ENCODE data around the gene DPF3. TPM values are rescaled to one million over a fixed set of nuclear protein-coding genes. Genes with fewer than 3 reads are reported as not detected.

DPF3 gene
- not detected in 2 replicates for total RNA-seq (2014; rRNA removed; shearing (Covaris generic))

GRCh38 chr14:72893636-72894322, at the start of gene DPF3:
TSS of gene DPF3 (minus strand) at chr14:72894101. CDS start at chr14:72894088, 13 bp downstream.
- in situ Hi-C loops (cut with HindIII; ENCODE audit: low sequenced_read_pairs) = no loop called here

GRCh38 chr14:72942934-72943333, 49.0 kb upstream of the DPF3 start:
- DNase-seq (ENCODE audit: low spot score) = no peak
- in situ Hi-C loops (cut with HindIII; ENCODE audit: low sequenced_read_pairs) = no loop called here

More at GRCh38 chr14:72893636-72894322, at the start of gene DPF3:
- peak; percentile 98 for DNase-seq (ENCODE audit: low spot score)

DNA sequence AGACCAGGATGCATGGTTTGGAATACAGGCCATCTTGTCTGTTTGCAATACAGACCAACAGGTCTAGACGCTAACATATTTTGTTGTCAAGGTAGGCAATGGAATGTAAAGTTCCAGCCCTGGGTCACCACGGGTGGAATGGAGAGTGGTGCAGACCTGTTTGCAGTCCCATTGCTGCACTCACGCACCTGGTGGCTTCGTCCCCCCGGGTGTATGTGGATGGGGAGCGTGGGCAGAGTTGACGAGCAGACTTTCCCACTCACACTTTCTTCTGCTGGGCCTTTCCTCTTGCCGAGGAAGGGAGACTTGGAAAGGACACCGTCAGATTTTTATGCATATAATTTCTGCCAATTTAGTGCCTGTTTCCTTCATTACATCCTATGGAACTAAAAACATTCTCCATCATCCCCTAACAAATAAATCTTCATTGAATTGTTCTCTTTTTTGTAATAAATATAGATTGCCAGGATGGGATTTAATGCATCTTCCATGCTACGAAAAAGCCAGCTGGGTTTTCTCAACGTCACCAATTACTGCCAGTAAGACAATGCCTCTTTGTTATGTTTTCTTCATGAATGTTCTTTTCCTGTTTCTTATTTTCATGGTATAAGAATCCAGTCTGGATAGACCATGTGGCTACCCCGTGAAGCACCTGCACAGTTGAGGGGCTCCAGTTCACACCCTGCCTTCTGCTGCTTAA, 47.5 kb upstream of the DPF3 start:
- no peak for DNase-seq (ENCODE audit: low spot score)
- in situ Hi-C loops (cut with HindIII; ENCODE audit: low sequenced_read_pairs) = no loop called here

DNA sequence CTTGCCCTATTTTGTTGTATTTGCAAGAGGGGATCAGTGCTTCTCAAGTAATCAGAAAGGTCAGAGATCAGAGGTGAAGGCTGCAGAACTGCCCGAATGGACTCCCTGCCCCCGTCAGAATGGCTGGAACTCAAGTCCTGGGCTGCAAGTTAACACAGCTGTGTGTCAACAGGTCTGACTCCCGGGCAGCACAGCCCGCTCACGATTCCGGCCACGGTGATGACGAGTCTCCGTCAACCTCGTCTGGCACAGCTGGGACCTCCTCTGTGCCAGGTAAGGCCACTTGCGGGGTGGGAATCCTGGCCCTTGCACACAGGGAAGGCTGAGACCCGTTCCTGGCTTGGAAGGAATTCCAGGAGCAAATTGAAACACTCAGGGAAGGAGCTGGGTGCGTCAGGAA, 45.7 kb upstream of the DPF3 start:
- in situ Hi-C loops (cut with HindIII; ENCODE audit: low sequenced_read_pairs) = no loop called here
- DNase-seq (ENCODE audit: low spot score) = no peak

DNA sequence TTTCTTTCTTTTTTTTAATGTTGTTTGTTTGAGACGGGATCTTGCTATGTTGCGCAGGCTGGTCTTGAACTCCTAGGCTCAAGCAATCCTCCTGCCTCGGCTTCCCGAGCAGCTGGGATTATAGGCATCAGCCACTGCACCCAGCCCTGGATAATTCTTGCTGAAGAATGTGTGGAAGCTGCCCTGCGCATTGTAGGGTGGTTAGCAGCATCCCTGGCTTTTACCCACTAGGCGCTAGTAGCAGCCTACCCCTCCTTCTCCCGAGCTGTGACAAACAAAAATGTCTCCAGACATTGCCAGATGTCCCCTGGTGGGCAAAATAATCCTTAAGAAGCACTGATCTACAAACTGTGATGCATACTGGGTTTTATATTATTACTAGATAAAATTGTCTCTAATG, 39.0 kb upstream of the DPF3 start:
- no peak for DNase-seq (ENCODE audit: low spot score)
- in situ Hi-C loops (cut with HindIII; ENCODE audit: low sequenced_read_pairs) = no loop called here

DNA sequence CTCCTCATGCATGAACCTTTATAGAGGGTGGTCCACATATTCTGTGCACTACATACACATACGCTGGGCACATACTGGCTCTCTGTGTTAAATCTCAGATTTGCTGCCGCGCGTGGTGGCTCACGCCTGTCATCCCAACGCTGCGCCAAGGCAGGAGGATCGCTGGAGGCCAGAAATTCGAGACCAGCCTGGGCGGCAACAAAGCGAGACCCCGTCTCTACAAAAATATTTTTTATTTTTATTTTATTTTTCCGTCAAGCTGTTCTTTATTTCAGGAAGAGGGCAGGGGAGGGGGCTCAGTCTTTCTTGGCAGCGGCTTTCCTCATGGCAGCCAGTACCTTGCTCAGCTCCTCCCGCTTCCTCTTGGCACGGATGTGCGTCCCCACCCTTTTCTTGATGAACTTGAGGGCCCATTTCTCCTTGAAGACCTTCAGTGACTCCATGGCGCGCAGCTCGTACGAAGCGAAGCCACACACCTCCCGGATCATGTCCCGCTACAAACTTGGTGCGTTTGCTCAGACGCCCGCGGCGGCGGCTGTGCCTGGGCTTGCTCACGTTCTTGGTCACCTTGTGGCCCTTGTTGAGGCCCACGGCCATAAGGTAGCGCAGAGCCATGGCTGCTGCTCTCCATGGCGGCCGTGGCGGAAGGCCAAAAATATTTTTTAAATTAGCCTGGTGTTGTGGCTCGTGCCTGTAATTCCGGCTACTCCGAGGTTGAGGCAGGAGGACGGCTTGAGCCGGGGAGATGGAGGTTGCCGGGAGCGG, 35.6 kb upstream of the DPF3 start:
- DNase-seq (ENCODE audit: low spot score) = no peak
- in situ Hi-C loops (cut with HindIII; ENCODE audit: low sequenced_read_pairs) = no loop called here

DNA sequence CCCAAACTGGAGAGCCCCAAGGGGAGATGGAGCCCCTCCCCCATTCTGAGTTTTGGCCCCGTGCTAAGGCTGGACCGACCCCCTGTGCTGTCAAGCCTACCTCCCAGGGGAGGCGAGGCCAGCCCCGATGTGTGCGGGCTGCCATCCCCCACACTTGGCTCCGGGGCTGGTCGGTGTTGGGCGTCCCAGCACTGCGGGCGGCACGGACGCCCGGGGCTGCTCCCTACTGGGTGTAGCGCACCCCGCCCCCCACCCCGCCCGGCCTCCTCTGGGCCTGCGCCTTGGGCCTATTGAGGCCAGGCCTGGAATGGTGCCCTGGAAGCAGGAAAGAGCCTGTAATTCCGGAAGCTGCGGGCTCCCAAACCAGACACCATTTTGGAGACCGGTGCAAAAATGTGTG, 35.0 kb upstream of the DPF3 start:
- in situ Hi-C loops (cut with HindIII; ENCODE audit: low sequenced_read_pairs) = no loop called here
- DNase-seq (ENCODE audit: low spot score) = no peak

GRCh38 chr14:72926292-72927028, 32.6 kb upstream of the DPF3 start, which contains the start of gene DCAF4:
TSS of gene DCAF4 (plus strand) at chr14:72926464. CDS start at chr14:72937979, 11,515 bp downstream.
- DNase-seq (ENCODE audit: low spot score) = peak; percentile 99
- in situ Hi-C loops (cut with HindIII; ENCODE audit: low sequenced_read_pairs) = no loop called here

GRCh38 chr14:72925815-72926291, 32.0 kb upstream of the DPF3 start:
- in situ Hi-C loops (cut with HindIII; ENCODE audit: low sequenced_read_pairs) = no loop called here
- DNase-seq (ENCODE audit: low spot score) = no peak

GRCh38 chr14:72925171-72925759, 31.4 kb upstream of the DPF3 start:
- DNase-seq (ENCODE audit: low spot score) = no peak
- in situ Hi-C loops (cut with HindIII; ENCODE audit: low sequenced_read_pairs) = no loop called here

DNA sequence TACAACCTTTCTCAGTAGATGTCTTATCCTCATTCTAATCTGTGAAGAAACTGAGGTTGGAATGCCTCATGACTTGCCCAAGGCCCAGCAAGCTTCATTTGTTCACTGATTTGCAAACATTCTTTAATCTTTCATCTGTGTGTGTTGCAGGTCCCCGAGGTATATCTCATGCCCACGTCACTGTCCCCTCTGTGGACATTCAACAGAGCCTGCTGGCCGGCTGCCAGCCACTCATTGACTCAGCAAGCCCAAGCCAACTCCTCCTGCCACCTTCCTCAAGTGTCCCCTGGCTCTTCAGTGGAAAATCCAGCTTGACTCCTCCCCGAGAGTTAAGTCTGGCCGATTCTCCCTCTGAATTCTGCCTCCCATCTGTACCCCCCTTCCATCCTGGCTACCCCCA, 30.4 kb upstream of the DPF3 start:
- no peak for DNase-seq (ENCODE audit: low spot score)
- in situ Hi-C loops (cut with HindIII; ENCODE audit: low sequenced_read_pairs) = no loop called here

GRCh38 chr14:72921396-72921795, 27.5 kb upstream of the DPF3 start:
- in situ Hi-C loops (cut with HindIII; ENCODE audit: low sequenced_read_pairs) = no loop called here
- no peak for DNase-seq (ENCODE audit: low spot score)

GRCh38 chr14:72920008-72920407, 26.1 kb upstream of the DPF3 start:
- in situ Hi-C loops (cut with HindIII; ENCODE audit: low sequenced_read_pairs) = no loop called here
- DNase-seq (ENCODE audit: low spot score) = no peak

GRCh38 chr14:72917094-72917802, 23.3 kb upstream of the DPF3 start:
- in situ Hi-C loops (cut with HindIII; ENCODE audit: low sequenced_read_pairs) = no loop called here
- DNase-seq (ENCODE audit: low spot score) = no peak

DNA sequence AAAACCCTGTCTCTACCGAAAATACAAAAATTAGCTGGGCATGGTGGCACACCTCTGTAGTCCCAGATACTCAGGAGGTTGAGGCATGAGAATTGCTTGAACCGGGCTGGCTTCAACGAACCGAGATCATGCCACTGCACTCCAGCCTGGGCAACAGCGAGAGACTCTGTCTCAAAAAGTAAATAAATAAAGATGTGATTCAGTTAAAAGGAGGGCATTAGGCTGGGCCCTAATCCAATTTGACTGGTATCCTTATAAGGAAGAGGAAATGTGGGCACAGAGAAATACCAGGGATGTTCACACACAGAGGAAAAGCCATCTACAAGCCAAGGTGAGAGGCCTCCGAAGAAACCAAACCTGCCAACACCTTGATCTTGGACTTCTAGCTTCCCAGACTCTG, 22.3 kb upstream of the DPF3 start:
- no peak for DNase-seq (ENCODE audit: low spot score)
- in situ Hi-C loops (cut with HindIII; ENCODE audit: low sequenced_read_pairs) = no loop called here

- no peak for DNase-seq (ENCODE audit: low spot score)
- in situ Hi-C loops (cut with HindIII; ENCODE audit: low sequenced_read_pairs) = no loop called here
Observed at GRCh38 chr14:72913809-72914208, 19.9 kb upstream of the DPF3 start.

- DNase-seq (ENCODE audit: low spot score) = no peak
- in situ Hi-C loops (cut with HindIII; ENCODE audit: low sequenced_read_pairs) = no loop called here
Observed at GRCh38 chr14:72909163-72909562, 15.3 kb upstream of the DPF3 start.

GRCh38 chr14:72907886-72908285, 14.0 kb upstream of the DPF3 start:
- in situ Hi-C loops (cut with HindIII; ENCODE audit: low sequenced_read_pairs) = no loop called here

More at GRCh38 chr14:72907886-72908285, 14.0 kb upstream of the DPF3 start:
- no peak for DNase-seq (ENCODE audit: low spot score)
